ENCODE data around the gene RAB11FIP5. TPM values are rescaled to one million over a fixed set of nuclear protein-coding genes. Genes with fewer than 3 reads are reported as not detected.
"Not testable (repeated sequence)": the region's sequence is repeated elsewhere in the genome, so short reads cannot be mapped to it uniquely, and the experiment has no call there.

Gene RAB11FIP5
- total RNA-seq, 2 experiments from 2014 or later = 8.5 to 8.7 TPM

DNA sequence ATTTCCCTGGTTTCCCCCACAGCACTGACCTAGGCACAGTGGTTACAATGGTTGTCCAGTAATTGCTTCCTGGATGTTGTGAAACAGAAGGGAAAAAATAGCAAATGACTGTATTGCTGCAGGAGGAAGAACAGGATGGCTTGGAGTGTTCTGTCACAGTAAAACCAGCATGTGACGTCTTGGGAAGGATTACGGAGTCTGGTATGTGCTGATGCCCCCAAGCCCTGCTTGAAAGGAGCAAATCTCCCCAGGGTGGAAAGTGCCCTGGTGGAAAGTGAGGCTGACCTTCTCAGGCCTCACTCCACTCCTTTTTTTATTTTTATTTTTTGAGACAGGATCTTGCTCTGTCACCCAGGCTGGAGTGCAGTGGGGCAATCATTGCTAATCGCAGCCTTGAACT, 7.8 kb downstream of the RAB11FIP5 start:
- ChIA-PET CTCF (interaction anchor here (0.9 kb wide), 1 partner anchor 20 kb away, joined by 3 read pairs; no protein-coding TSS in a partner anchor), POLR2A (no interaction called here)
- H3K4me1 Mint-ChIP-seq = peaks cover 36% of the 10 kb centered on the region
- no peak for DNase-seq
- no peaks in the 10 kb centered on the region for H3K27me3 Mint-ChIP-seq
- H3K9me3 Mint-ChIP-seq = no peaks in the 10 kb centered on the region
- no peak overlapping the region for H3K4me3 Mint-ChIP-seq
- H3K36me3 Mint-ChIP-seq (ENCODE audit: low read depth) = no peaks in the 10 kb centered on the region
- H3K27ac Mint-ChIP-seq = no peak overlapping the region

- ChIA-PET POLR2A (no interaction called here), CTCF (no interaction called here)
- Mint-ChIP-seq H3K4me3 (no peak overlapping the region), H3K9me3 (no peaks in the 10 kb centered on the region), H3K27me3 (no peaks in the 10 kb centered on the region), H3K27ac (peak overlapping the region; percentile 55), H3K36me3 (ENCODE audit: low read depth) (no peaks in the 10 kb centered on the region), H3K4me1 (peaks cover 30% of the 10 kb centered on the region)
- DNase-seq = no peak
These were observed 9.7 kb downstream of the RAB11FIP5 start for GRCh38 chr2:73103018-73103542.

- no peak overlapping the region for H3K4me3 Mint-ChIP-seq
- DNase-seq = no peak
- no peak overlapping the region for H3K27ac Mint-ChIP-seq
- H3K4me1 Mint-ChIP-seq = peaks cover 17% of the 10 kb centered on the region
- H3K27me3 Mint-ChIP-seq = no peaks in the 10 kb centered on the region
- H3K36me3 Mint-ChIP-seq (ENCODE audit: low read depth) = no peaks in the 10 kb centered on the region
- H3K9me3 Mint-ChIP-seq = no peaks in the 10 kb centered on the region
- ChIA-PET POLR2A (no interaction called here), CTCF (no interaction called here)
These were observed 11.0 kb downstream of the RAB11FIP5 start for GRCh38 chr2:73101626-73102256.

- ChIA-PET CTCF (no interaction called here), POLR2A (no interaction called here)
- DNase-seq = no peak
- H3K9me3 Mint-ChIP-seq = no peaks in the 10 kb centered on the region
- no peak overlapping the region for H3K4me3 Mint-ChIP-seq
- no peak overlapping the region for H3K27ac Mint-ChIP-seq
- H3K27me3 Mint-ChIP-seq = no peaks in the 10 kb centered on the region
- peaks cover 15% of the 10 kb centered on the region for H3K4me1 Mint-ChIP-seq
- H3K36me3 Mint-ChIP-seq (ENCODE audit: low read depth) = no peaks in the 10 kb centered on the region
These were observed 11.8 kb downstream of the RAB11FIP5 start for GRCh38 chr2:73100956-73101355.

- H3K4me1 Mint-ChIP-seq = peaks cover 15% of the 10 kb centered on the region
- no peaks in the 10 kb centered on the region for H3K9me3 Mint-ChIP-seq
- H3K36me3 Mint-ChIP-seq (ENCODE audit: low read depth) = no peaks in the 10 kb centered on the region
- no peaks in the 10 kb centered on the region for H3K27me3 Mint-ChIP-seq
- no peak overlapping the region for H3K4me3 Mint-ChIP-seq
- no peak overlapping the region for H3K27ac Mint-ChIP-seq
- ChIA-PET CTCF (interaction anchor here (0.9 kb wide), 1 partner anchor 78 kb away, joined by 3 read pairs; no protein-coding TSS in a partner anchor), POLR2A (no interaction called here)
- no peak for DNase-seq
These were observed 13.3 kb downstream of the RAB11FIP5 start for GRCh38 chr2:73099486-73099885.

DNA sequence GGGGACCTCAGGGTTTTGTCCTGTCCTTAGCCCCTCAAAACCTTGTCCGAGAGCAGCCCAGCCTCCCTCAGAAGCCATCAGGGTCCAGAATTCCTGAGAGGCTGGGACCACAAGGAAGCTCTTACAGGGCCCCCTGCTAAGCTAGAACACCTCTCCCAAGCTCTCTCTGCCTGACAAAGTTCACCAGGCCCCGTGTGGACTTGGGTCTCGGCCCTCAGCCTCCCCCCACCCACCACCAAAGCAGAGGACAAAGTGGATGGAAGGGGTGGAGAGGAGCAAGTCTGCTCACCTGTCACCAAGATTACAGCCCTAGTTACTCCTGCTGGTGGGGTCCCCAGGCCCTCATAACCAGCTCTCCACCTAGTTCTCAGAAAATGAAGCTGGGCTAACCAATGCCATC, 16.8 kb downstream of the RAB11FIP5 start:
- CTCF ChIA-PET = interaction anchor here (1.8 to 2.3 kb wide), 2 partner anchors 11 to 15 kb away, joined by 5 read pairs; no protein-coding TSS in a partner anchor
- DNase-seq = no peak
- H3K27me3 Mint-ChIP-seq = no peaks in the 10 kb centered on the region
- peaks cover 2% of the 10 kb centered on the region for H3K4me1 Mint-ChIP-seq
- no peak overlapping the region for H3K27ac Mint-ChIP-seq
- H3K36me3 Mint-ChIP-seq (ENCODE audit: low read depth) = no peaks in the 10 kb centered on the region
- H3K9me3 Mint-ChIP-seq = no peaks in the 10 kb centered on the region
- POLR2A ChIA-PET = no interaction called here
- no peak overlapping the region for H3K4me3 Mint-ChIP-seq

GRCh38 chr2:73093601-73094218, 19.0 kb downstream of the RAB11FIP5 start:
- H3K4me3 Mint-ChIP-seq; H3K27ac Mint-ChIP-seq; H3K27me3 Mint-ChIP-seq; POLR2A ChIA-PET; DNase-seq; H3K4me1 Mint-ChIP-seq; H3K36me3 Mint-ChIP-seq (ENCODE audit: low read depth); H3K9me3 Mint-ChIP-seq: not testable (repeated sequence)
- CTCF ChIA-PET = interaction anchor here (1.4 to 2.2 kb wide), 2 partner anchors 9 to 84 kb away, joined by 4 to 8 read pairs; no protein-coding TSS in a partner anchor

DNA sequence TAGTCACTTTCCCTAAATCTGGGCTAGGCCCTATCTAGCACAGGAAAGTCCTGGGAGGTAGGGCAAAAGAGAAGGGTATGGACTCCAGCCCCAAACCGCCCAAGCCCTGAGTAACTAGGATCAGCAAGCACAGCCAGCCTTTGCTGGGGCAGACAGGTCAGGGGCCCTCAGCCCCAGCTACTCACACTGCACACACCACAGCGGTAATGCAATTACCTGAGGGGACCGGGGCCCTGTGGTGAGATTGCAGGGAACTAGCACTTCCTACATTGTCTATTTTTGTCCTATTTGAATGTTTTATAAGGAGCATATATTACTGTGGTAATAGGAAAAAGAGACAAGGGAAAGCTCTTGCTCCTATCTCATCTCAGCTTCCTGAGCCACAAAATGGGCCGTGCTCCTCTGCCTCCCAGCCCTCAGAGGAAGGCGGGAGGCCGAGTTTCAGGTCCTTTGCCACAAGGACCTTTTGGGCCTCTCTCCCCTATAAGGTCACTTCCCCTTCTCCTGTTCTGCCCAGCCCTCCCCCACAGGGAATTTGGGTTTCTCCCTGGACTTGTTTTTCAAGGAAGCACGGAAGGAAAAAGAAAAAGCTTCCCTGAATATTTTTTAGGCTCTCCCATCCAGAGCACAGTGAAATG, 20.5 kb downstream of the RAB11FIP5 start:
- POLR2A ChIA-PET = no interaction called here
- no peaks in the 10 kb centered on the region for H3K4me1 Mint-ChIP-seq
- H3K27me3 Mint-ChIP-seq = no peaks in the 10 kb centered on the region
- no peaks in the 10 kb centered on the region for H3K36me3 Mint-ChIP-seq (ENCODE audit: low read depth)
- no peak overlapping the region for H3K27ac Mint-ChIP-seq
- H3K4me3 Mint-ChIP-seq = no peak overlapping the region
- H3K9me3 Mint-ChIP-seq = no peaks in the 10 kb centered on the region
- CTCF ChIA-PET = interaction anchor here (1.0 to 2.2 kb wide), 2 partner anchors 63 to 85 kb away, joined by 3 to 8 read pairs; no protein-coding TSS in a partner anchor
- DNase-seq = no peak

DNA sequence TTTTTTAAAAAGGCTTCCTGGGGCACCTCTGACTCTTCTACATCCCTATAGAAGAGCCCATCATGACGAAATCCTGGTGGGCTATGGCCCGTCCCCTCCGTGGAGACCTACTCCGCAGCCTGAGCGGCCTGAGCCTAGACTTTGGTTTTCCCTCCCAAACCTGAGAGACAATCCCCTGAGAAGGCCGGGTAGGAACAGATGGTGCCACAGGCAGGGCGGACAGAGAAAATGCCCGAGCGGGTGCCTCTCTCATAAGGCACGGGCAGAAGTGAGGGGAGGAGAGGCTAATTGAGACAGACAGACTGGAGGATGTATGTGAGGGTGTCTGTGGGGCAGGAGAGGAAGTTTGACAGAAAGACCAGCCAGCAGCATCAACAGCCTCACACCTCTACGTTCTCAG, 21.1 kb downstream of the RAB11FIP5 start:
- H3K27ac Mint-ChIP-seq = no peak overlapping the region
- CTCF ChIA-PET = interaction anchor here (2.2 kb wide), 1 partner anchor 86 kb away, joined by 8 read pairs; no protein-coding TSS in a partner anchor

DNA sequence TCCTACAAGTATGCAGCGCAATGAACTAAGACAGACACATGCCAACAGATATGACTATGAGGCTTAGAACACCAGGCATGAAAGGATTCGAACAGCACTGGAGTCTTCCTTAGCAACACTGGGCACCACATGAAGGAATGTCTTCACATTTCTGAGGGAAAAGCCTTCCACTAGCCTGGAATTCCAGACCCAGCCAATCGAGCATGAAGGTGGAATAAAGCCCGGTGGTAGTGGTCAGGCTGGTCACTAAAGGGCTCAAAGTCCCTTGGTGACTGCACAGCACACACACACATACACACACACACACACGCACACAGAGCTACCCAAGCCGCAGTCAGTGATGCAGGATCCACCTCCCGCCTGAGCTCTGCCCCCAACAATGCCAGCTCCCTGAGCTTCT, 21.6 kb downstream of the RAB11FIP5 start:
- POLR2A ChIA-PET = no interaction called here
- H3K27ac Mint-ChIP-seq = no peak overlapping the region

More for the DNA sequence above, 21.1 kb downstream of the RAB11FIP5 start:
- POLR2A ChIA-PET = no interaction called here
- H3K36me3 Mint-ChIP-seq (ENCODE audit: low read depth) = no peaks in the 10 kb centered on the region
- DNase-seq = no peak
- no peaks in the 10 kb centered on the region for H3K27me3 Mint-ChIP-seq
- H3K4me1 Mint-ChIP-seq = no peaks in the 10 kb centered on the region
- H3K4me3 Mint-ChIP-seq = no peak overlapping the region
- no peaks in the 10 kb centered on the region for H3K9me3 Mint-ChIP-seq

GRCh38 chr2:73089270-73090030, 23.3 kb downstream of the RAB11FIP5 start:
- Mint-ChIP-seq H3K9me3 (no peaks in the 10 kb centered on the region), H3K27ac (no peak overlapping the region), H3K27me3 (no peaks in the 10 kb centered on the region), H3K36me3 (ENCODE audit: low read depth) (no peaks in the 10 kb centered on the region), H3K4me1 (no peaks in the 10 kb centered on the region), H3K4me3 (no peak overlapping the region)
- POLR2A ChIA-PET = no interaction called here
- no peak for DNase-seq
- CTCF ChIA-PET = interaction anchor here (2.1 kb wide), 1 partner anchor 86 kb away, joined by 4 read pairs; no protein-coding TSS in a partner anchor

More for the DNA sequence above, 21.6 kb downstream of the RAB11FIP5 start:
- Mint-ChIP-seq H3K9me3 (no peaks in the 10 kb centered on the region), H3K4me3 (no peak overlapping the region), H3K27me3 (no peaks in the 10 kb centered on the region), H3K36me3 (ENCODE audit: low read depth) (no peaks in the 10 kb centered on the region), H3K4me1 (no peaks in the 10 kb centered on the region)
- CTCF ChIA-PET = no interaction called here
- DNase-seq = no peak

GRCh38 chr2:73088703-73089102, 24.0 kb downstream of the RAB11FIP5 start:
- H3K27ac Mint-ChIP-seq = no peak overlapping the region
- DNase-seq = no peak
- no peak overlapping the region for H3K4me3 Mint-ChIP-seq
- no peaks in the 10 kb centered on the region for H3K27me3 Mint-ChIP-seq
- CTCF ChIA-PET = interaction anchor here (0.9 to 2.1 kb wide), 3 partner anchors 21 to 86 kb away, joined by 3 to 4 read pairs (median 3); no protein-coding TSS in a partner anchor
- H3K36me3 Mint-ChIP-seq (ENCODE audit: low read depth) = no peaks in the 10 kb centered on the region
- H3K4me1 Mint-ChIP-seq = no peaks in the 10 kb centered on the region
- no peaks in the 10 kb centered on the region for H3K9me3 Mint-ChIP-seq
- POLR2A ChIA-PET = no interaction called here
